C4-2B (cell line): ENCODE data around the gene HOXB8.

Experiments
- ZFX ChIP-seq: fragments of 450-650 bp; IDR thresholded peaks from 2 replicates; pipeline ENCODE4 v1.6.1; 2017
- TF ChIP-seq, protein P1 (sequence below): fragments of 450-650 bp; conservative IDR thresholded peaks from 2 replicates; pipeline ENCODE4 v1.5.1; 2017; ENCODE audit warnings: mild to moderate bottlenecking

DNA sequence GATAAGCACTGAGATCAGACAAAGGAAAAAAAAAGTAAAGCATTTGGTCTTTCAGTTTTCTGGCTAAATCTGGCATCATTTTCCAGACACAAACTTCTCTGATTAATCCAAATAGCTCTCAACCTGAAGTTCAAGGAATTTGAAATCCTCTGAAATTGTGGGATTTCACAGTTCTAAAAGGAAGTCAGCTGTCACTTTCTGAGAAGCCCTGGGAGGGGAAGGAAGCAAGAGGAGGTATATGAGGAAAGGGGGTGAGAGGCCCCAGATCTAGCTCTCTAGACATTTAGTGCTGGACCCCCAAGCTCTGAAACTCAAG, 28.6 kb upstream of the HOXB8 start:
- TF ChIP-seq, protein P1, sequence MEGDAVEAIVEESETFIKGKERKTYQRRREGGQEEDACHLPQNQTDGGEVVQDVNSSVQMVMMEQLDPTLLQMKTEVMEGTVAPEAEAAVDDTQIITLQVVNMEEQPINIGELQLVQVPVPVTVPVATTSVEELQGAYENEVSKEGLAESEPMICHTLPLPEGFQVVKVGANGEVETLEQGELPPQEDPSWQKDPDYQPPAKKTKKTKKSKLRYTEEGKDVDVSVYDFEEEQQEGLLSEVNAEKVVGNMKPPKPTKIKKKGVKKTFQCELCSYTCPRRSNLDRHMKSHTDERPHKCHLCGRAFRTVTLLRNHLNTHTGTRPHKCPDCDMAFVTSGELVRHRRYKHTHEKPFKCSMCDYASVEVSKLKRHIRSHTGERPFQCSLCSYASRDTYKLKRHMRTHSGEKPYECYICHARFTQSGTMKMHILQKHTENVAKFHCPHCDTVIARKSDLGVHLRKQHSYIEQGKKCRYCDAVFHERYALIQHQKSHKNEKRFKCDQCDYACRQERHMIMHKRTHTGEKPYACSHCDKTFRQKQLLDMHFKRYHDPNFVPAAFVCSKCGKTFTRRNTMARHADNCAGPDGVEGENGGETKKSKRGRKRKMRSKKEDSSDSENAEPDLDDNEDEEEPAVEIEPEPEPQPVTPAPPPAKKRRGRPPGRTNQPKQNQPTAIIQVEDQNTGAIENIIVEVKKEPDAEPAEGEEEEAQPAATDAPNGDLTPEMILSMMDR: no peak
- no peak for TF ChIP-seq ZFX
